Uterus (tissue), 2 donors: ENCODE results near the gene HLA-B.

ENCODE experiments used
- CTCF ChIP-seq, 4 experiments: fragments of 200-600 bp in 2 of 4; fragments of 450-650 bp in 2 of 4; sonication (generic) in 2 of 4; IDR thresholded peaks; one replicate each; pipeline ENCODE4 v1.5.1; 2016 to 2019; ENCODE audit warnings: antibody characterized with exemption in 4 of 4, mild to moderate bottlenecking in 2 of 4, moderate library complexity in 1 of 4
- POLR2A ChIP-seq, 2 donors: fragments of 450-650 bp; IDR thresholded peaks; one replicate each; pipeline ENCODE4 v1.6.1; 2016; ENCODE audit warnings: antibody characterized with exemption in 2 of 2, mild to moderate bottlenecking in 1 of 2, moderate library complexity in 1 of 2

GRCh38 chr6:31395832-31396231, 38.9 kb upstream of the HLA-B start:
- TF ChIP-seq CTCF (IDR thresholded peaks at IDR 0.05) (no peak), POLR2A (IDR thresholded peaks at IDR 0.05) (no peak)
